ENCODE data around the gene CYB5R2.

The CYB5R2 gene

GRCh38 chr11:7621090-7621489 lies 52.2 kb downstream of the CYB5R2 start:
- no peak for TF ChIP-seq SIN3A (IDR thresholded peaks at IDR 0.05; ENCODE audit: borderline replicate concordance, insufficient read depth, low read length)
- no peak for TF ChIP-seq POLR2AphosphoS5 (IDR thresholded peaks at IDR 0.05; ENCODE audit: low read depth, low read length)

DNA sequence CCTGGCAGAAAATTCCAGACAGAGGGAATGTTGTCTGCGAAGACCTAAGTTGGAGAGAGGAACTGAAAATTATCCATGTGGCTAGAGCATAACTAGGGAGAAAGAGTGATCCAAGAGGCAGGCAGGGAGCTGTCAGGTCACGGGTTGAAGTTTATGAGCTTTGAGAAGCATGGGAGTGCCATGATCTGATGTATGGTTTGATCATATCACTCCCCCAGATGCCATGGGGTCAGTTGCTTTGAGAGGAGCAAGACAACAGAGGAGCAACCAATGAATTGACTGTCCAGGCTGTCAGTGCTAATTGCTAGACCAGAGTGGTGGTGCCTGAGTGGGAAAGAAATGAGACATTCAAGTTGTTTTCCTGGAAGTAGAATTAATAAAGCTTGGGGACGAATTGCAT lies 54.0 kb downstream of the CYB5R2 start:
- TF ChIP-seq POLR2AphosphoS5 (IDR thresholded peaks at IDR 0.05; ENCODE audit: low read depth, low read length) (no peak), TAF1 (IDR thresholded peaks at IDR 0.05; ENCODE audit: borderline replicate concordance, insufficient read depth, low read length) (no peak), SIN3A (IDR thresholded peaks at IDR 0.05; ENCODE audit: borderline replicate concordance, insufficient read depth, low read length) (no peak), REST (IDR thresholded peaks at IDR 0.05; ENCODE audit: insufficient read depth in 1 of 2, low read depth in 2 of 2, low read length in 2 of 2) (no peak), FOXP2 (optimal IDR thresholded peaks at IDR 0.05; ENCODE audit: borderline replicate concordance, extremely low read depth, extremely low read length, insufficient read depth) (no peak)

- TF ChIP-seq TAF1 (IDR thresholded peaks at IDR 0.05; ENCODE audit: borderline replicate concordance, insufficient read depth, low read length), result no peak
- TF ChIP-seq SIN3A (IDR thresholded peaks at IDR 0.05; ENCODE audit: borderline replicate concordance, insufficient read depth, low read length), result no peak
- TF ChIP-seq POLR2AphosphoS5 (IDR thresholded peaks at IDR 0.05; ENCODE audit: low read depth, low read length), result no peak
- TF ChIP-seq FOXP2 (optimal IDR thresholded peaks at IDR 0.05; ENCODE audit: borderline replicate concordance, extremely low read depth, extremely low read length, insufficient read depth), result no peak
- TF ChIP-seq REST (IDR thresholded peaks at IDR 0.05; ENCODE audit: insufficient read depth in 1 of 2, low read depth in 2 of 2, low read length in 2 of 2), result no peak
These were observed 56.3 kb downstream of the CYB5R2 start for GRCh38 chr11:7617032-7617431.
